OCI-LY3 (cell line): Measurements from ENCODE around the gene APOBEC3C.

Experiments used
- CTCF ChIP-seq: fragments of 200-600, 300-600 bp; sonication (generic); IDR thresholded peaks from 2 replicates; pipeline ENCODE4 v1.5.1; 2014; ENCODE audit warnings: antibody characterized with exemption, low read length, low read depth
- EZH2phosphoT487 ChIP-seq: fragments of 200-600 bp; shearing (Covaris generic); IDR thresholded peaks from 2 replicates; pipeline ENCODE4 v1.6.1; 2018; ENCODE audit warnings: antibody characterized with exemption, mixed run types, low read depth

GRCh38 chr22:38974170-38974825 lies 39.8 kb upstream of the APOBEC3C start:
- no peak for TF ChIP-seq CTCF
- TF ChIP-seq EZH2phosphoT487: no peak
